Measurements from ENCODE around the gene CCDC122. TPM values are rescaled to one million over a fixed set of nuclear protein-coding genes. Genes with fewer than 3 reads are reported as not detected.

Gene CCDC122
- total and polyA plus RNA-seq, 2 of the 8 experiments (the other 6 are each of a cell fraction or from before 2014, with no cell fraction given) = 2.9 to 5.8 TPM

DNA sequence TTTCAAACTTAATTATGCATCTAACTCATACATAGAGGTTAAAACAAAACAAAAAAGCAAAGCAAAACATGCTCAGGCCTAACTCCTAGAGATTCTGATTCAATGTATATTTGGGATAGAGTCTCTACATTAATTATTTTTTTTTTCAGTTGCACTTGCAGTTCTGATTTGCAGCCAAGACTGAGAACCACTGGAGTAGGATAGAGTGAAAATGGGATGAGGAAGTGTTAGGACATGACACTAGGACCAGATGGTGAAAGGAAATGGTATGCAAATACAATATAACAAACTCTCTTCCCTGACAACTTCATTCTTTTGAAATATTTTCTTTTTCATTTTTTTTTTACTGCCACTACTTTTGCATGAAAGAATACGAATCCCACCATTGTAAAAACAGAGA lies 1.8 kb downstream of the CCDC122 start:
- no peak for FAIRE-seq
- Histone ChIP-seq H3K79me2 (ENCODE audit: control insufficient read depth in 1 of 2, insufficient read depth in 2 of 2, low read length in 2 of 2) (no peaks in the 10 kb centered on the region; a peak in 1 of 4 replicates), H3K18ac (ENCODE audit: extremely low read depth, low read length) (no peak overlapping the region), H4K5ac (ENCODE audit: insufficient read length, low read depth, low read length) (no peak overlapping the region), H3K14ac (ENCODE audit: insufficient read length) (no peak overlapping the region), H3K27ac (ENCODE audit: low read depth, low read length) (no peak overlapping the region), H3K4me1 (replicated peaks in 1 of 4; ENCODE audit: control insufficient read depth in 3 of 4, insufficient read depth in 4 of 4, low read length in 3 of 4) (peaks cover 1 to 6% (median 3%) of the 10 kb centered on the region in 4 experiments; a peak in 4 of 7 replicates), H2BK15ac (ENCODE audit: low read length) (no peak overlapping the region), H3K36me3 (ENCODE audit: control insufficient read depth in 2 of 4, insufficient read depth in 4 of 4, low read length in 3 of 4) (no peaks in the 10 kb centered on the region), H3K23ac (ENCODE audit: insufficient read length) (no peak overlapping the region), H3K56ac (replicated peaks; ENCODE audit: insufficient read length, low read depth, low read length) (no peak overlapping the region), H2BK20ac (ENCODE audit: low read length) (no peak overlapping the region), H3K79me1 (ENCODE audit: low read depth, low read length) (no peaks in the 10 kb centered on the region), H3K4me3 (ENCODE audit: extremely low read depth in 1 of 4, insufficient read depth in 2 of 4, low read depth in 3 of 4, low read length in 4 of 4) (peak overlapping the region in 1 of 4 experiments; percentile 81; a peak in 1 of 8 replicates), H2BK120ac (replicated peaks; ENCODE audit: low read depth, low read length) (no peak overlapping the region), H4K20me1 (replicated peaks in 1 of 2; ENCODE audit: control insufficient read depth in 1 of 2, insufficient read depth in 2 of 2, low read length in 2 of 2) (no peaks in the 10 kb centered on the region), H3K9me3 (ENCODE audit: insufficient read depth in 2 of 2, low read depth in 1 of 2, low read length in 1 of 2) (no peaks in the 10 kb centered on the region), H2AFZ (ENCODE audit: low read length) (no peak overlapping the region), H2BK5ac (ENCODE audit: low read depth, low read length) (no peak overlapping the region), H3K4me2 (ENCODE audit: insufficient read depth in 1 of 2, low read depth in 2 of 2, low read length in 2 of 2) (peak overlapping the region; percentile 67 to 94; a peak in 1 of 4 replicates), H3K4ac (replicated peaks; ENCODE audit: insufficient read length, low read depth, low read length) (no peak overlapping the region), H3K9ac (replicated peaks in 1 of 4; ENCODE audit: extremely low read depth in 1 of 4, low read depth in 3 of 4, low read length in 3 of 4) (no peak overlapping the region), H3K27me3 (replicated peaks in 1 of 4; ENCODE audit: control insufficient read depth in 3 of 4, extremely low read depth in 1 of 4, insufficient read depth in 3 of 4, low read length in 3 of 4) (peaks cover 0 to 8% (median 4%) of the 10 kb centered on the region in 4 experiments; a peak in 4 of 7 replicates), H4K8ac (ENCODE audit: extremely low read depth, insufficient read depth, low read length) (no peak overlapping the region), H4K91ac (replicated peaks; ENCODE audit: insufficient read length, low read length) (no peak overlapping the region), H2BK12ac (ENCODE audit: low read depth, low read length) (no peak overlapping the region), H2AK5ac (ENCODE audit: low read depth, low read length) (no peak overlapping the region), H3K23me2 (ENCODE audit: low read depth, low read length) (peaks cover 8% of the 10 kb centered on the region; the same call in 1 of the 2 replicates)
- TF ChIP-seq CREB1 (IDR thresholded peaks at IDR 0.05) = no peak
- POLR2A ChIA-PET (ENCODE audit: partially characterized antibody) = no interaction called here
- CTCF ChIA-PET (ENCODE audit: partially characterized antibody) = interaction anchor here (0.8 to 0.9 kb wide), 2 partner anchors 10 to 401 kb away, joined by 4 read pairs; no protein-coding TSS in a partner anchor
- WGBS, 2 experiments (ENCODE audit: extremely low coverage in 1 of 2, insufficient coverage in 1 of 2, insufficient read length in 1 of 2, insufficient replicate concordance in 2 of 2, low coverage in 1 of 2, low lambda C conversion rate in 2 of 2, missing lambda C conversion rate in 1 of 2) = 67% methylated on average over 1 of the region's 1 CpG; no CpG with 5 or more reads in 1 of the 2 experiments
- DNase-seq (ENCODE audit: low read depth in 1 of 2, low spot score in 2 of 2) = no peak
